Cortex of kidney (tissue), 1 donor: ENCODE data around the gene ZNF362.
"Not testable (repeated sequence)": the region's sequence is repeated elsewhere in the genome, so short reads cannot be mapped to it uniquely, and the experiment has no call there.

Experiments used
- DNase-seq: peaks from one replicate; lab custom pipeline; 2025; lab: John Stamatoyannopoulos, UW

The ZNF362 gene

GRCh38 chr1:33287317-33287716 is 31.0 kb downstream of the ZNF362 start:
- no peak for DNase-seq

- no peak for DNase-seq
These were observed 32.9 kb downstream of the ZNF362 start for GRCh38 chr1:33288976-33289857.

GRCh38 chr1:33289858-33290154 is 33.5 kb downstream of the ZNF362 start:
- no peak for DNase-seq

GRCh38 chr1:33290615-33291014 is 34.3 kb downstream of the ZNF362 start:
- not testable (repeated sequence) for DNase-seq

- no peak for DNase-seq
These were observed 36.5 kb downstream of the ZNF362 start for GRCh38 chr1:33292726-33293340.

- no peak for DNase-seq
These were observed 38.0 kb downstream of the ZNF362 start for GRCh38 chr1:33294071-33295010.

GRCh38 chr1:33295023-33295422 is 38.7 kb downstream of the ZNF362 start:
- DNase-seq: no peak

GRCh38 chr1:33295450-33296081 is 39.3 kb downstream of the ZNF362 start:
- no peak for DNase-seq

GRCh38 chr1:33296082-33296458 is 39.8 kb downstream of the ZNF362 start:
- no peak for DNase-seq

GRCh38 chr1:33296824-33297223 is 40.5 kb downstream of the ZNF362 start:
- DNase-seq: no peak

- no peak for DNase-seq
These were observed 41.8 kb downstream of the ZNF362 start for GRCh38 chr1:33297911-33298622.

GRCh38 chr1:33298623-33299277 is 42.5 kb downstream of the ZNF362 start:
- no peak for DNase-seq

GRCh38 chr1:33299461-33300155 is 43.3 kb downstream of the ZNF362 start:
- no peak for DNase-seq

GRCh38 chr1:33300673-33301072 is 44.4 kb downstream of the ZNF362 start:
- DNase-seq: no peak

GRCh38 chr1:33301273-33301984 is 45.1 kb downstream of the ZNF362 start:
- DNase-seq: no peak

GRCh38 chr1:33302325-33302724 is 46.0 kb downstream of the ZNF362 start:
- no peak for DNase-seq

GRCh38 chr1:33305016-33305415 is 48.7 kb downstream of the ZNF362 start:
- DNase-seq: no peak

GRCh38 chr1:33305816-33306652 is 49.7 kb downstream of the ZNF362 start:
- DNase-seq: no peak
